Stimulated activated CD4-positive, alpha-beta T cell treated with anti-CD3 and anti-CD28 coated beads, Interleukin-4, amount 100 ng/mL, for 24 hours (primary cell): ENCODE results near the gene USP40.

Experiments used
- DNase-seq: peaks from one replicate; pipeline ENCODE4 v3.0.0-alpha.2; 2020

Gene USP40

GRCh38 chr2:233492751-233493150, 73.8 kb downstream of the USP40 start:
- no peak for DNase-seq

GRCh38 chr2:233492078-233492477, 74.5 kb downstream of the USP40 start:
- DNase-seq: no peak

- DNase-seq: no peak
Observed at GRCh38 chr2:233491326-233491725, 75.3 kb downstream of the USP40 start.

DNA sequence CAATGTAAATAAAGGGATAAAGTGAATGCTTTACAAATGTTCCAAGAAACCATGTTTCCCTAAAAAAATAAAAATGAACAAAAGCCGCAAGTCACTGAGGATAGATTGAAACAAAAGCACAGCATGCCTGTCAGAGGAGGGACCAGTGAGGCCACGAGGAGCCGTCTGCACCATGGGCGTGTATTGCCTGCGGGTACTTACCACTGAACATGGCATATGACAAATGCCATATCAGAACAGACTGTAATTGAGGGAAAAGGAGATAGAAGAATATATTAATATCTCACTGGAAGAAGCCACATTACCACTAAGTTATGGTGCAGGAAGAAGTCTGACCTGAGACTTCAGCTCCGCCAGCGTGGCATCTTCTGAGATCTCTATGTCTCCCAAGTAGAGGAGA, 75.8 kb downstream of the USP40 start:
- no peak for DNase-seq

DNA sequence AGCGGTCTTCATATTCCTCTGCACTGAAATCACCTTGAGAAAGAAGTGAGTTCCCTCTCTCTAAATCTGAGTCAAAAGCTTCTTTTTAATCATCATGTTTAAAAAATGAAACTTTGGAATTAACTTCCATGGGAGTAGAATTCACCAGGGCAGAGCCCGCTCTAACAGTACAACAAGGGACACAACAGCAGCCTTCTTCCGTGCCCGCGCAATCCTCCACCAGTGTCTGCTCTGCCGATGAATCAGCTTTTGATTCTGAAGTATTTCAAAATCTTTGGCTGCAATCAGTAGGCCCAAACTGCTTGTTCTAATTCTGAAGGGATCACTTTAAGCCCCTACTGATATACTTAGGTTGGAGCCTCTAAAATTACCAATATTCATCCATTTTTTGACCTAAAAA, 76.9 kb downstream of the USP40 start:
- no peak for DNase-seq

- no peak for DNase-seq
Observed at GRCh38 chr2:233489143-233489542, 77.4 kb downstream of the USP40 start.

GRCh38 chr2:233487748-233488345, 78.7 kb downstream of the USP40 start:
- no peak for DNase-seq

DNA sequence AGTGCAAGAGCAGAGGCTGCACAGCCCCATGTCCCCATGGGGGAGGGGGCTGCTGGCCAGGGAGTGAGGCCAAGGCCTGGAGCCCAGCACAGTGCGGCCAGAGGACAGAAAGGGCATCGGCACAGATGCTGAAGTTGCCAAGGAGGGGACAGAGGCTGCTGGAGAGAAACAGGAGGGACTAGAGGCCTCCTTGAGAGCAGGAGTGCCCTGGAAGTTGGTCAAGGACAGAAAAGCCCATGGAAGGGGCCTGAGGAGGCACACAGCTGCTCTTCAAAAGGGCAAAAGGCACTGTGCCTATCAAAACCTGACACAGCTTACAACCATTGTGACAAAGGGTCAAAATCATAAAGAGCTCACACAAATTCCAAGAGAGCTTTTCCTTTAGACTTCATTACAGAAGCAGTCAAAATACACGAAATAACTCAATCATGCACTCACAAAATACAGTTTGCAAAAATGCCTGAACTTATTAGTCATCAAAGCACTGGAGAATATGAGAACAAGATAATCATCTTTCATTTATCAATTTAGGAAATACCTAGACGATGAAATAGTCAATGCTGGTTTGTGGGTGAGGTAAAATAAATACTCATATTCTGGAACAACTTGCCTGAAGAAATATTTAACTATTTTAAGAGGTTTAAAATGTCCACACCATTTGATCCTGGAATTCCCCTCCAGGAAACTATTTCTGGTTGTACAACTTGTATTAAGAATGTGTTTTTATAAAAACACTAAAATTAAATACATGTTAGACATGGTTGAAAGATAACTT, 79.6 kb downstream of the USP40 start:
- DNase-seq: no peak

DNA sequence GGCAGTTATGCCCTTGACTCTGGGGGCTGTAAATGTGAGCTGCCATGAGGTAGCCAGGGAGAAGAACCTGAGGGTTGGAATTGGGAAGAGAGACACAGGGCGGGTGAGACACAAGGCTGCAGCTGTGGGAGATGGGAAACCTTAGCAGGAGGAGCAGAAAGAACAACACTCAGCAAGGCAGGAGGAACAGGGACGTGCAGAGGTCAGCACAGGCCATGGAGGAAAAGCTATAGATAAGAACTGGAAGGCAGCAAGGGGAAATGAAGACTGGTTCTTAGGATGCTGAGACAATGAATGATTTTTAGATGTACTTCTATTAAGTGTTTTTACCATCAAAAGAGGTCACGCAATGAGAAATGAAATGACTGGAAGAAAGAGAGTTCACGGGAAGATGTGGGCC, 80.2 kb downstream of the USP40 start:
- no peak for DNase-seq

- DNase-seq: no peak
Observed at GRCh38 chr2:233485726-233486125, 80.9 kb downstream of the USP40 start.

DNA sequence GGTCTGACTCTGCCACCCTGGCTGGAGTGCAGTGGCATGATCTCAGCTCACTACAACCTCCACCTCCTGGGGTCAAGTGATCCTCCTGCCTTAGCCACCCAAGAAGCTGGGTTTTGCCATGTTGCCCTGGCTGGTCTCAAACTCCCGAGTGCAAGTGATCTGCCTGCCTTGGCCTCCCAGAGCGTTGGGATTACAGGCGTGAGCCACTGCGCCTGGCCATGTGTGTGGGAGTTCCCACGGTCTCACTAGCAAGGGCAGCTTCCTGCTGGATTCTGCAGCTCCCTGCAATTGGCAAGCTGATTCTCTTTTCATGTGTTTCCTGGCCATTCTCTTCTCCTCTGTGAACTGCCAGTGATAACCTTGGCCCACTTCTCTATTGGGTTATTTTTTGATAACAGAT, 84.0 kb downstream of the USP40 start:
- no peak for DNase-seq

DNA sequence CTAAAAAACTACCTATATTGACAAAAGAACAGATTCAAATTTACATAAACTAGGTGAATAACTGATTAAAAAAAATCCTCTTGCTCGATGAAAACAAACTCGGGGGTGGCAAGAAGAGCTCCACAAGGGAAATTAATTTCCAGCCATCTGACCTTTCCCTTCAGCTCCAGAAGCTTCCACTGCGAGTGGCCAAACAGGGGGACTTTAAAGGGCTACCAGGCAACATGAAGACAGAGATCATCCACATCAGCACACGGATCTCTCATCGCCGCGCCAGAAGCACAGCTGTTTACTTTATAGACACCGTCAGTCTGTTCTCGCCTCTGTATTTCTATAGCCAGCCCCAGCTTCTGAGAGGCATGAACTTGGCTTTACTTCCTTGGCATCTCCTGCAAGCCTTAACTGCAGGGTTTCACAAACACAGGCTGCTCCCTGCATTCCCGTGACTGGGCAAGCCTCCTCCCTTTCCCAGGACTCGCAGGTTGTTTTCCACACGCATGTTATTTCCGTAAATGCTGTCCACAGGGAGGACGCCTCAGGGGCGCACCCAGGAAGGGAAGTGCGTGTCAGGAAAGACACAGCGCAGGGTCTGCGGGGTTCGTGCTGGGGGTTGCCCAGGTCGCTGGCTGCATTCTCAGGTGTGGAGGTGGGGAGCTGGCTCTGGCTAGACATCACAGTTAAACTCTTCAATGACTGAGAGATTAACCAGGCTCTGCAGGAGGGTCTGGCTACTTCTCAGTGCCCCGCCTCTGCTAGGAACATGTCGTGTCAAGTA, 85.0 kb downstream of the USP40 start:
- no peak for DNase-seq

GRCh38 chr2:233480490-233481202, 85.9 kb downstream of the USP40 start:
- no peak for DNase-seq

GRCh38 chr2:233479616-233480489, 86.7 kb downstream of the USP40 start:
- DNase-seq: no peak

DNA sequence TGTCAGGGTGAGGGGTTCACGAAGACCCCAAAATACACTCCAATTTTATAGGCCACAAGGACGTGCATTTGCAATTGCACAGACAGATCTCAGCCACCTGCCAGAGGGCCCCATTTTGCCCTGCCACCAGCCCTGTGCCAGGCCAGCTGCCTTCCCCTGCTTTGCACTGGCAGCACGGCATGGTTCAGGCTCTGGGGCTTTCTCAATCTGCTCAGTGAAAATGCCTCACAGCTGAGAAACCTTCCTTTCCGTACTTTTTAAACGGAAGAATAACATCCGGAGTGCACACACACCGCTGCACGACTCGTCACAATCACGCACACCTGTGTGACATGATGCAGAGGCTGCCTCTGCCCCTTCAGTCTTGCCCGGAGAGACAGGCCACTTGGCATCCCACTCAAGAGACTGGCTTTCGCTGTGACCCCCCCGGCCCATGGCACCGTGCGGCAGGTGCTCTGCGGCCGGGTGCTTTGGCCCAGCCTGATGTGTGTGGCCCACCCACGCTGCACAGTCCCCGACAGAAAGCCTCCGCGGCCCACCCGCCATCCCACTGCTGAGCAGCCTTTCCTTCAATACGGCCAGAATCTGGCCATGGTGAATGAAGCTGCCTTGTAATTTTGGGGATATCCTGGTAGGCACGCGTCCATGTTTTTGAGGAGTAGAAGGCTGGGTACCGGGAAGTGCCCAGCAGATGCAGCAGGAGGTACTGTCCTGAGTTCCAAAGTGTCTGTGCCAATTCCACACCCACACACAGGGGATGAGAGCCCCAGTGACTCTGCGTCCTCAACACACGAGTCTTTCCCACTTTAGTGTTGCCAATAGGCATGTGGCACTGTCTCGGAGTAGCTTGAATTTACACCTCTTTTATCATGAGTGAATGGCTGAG, 88.8 kb downstream of the USP40 start:
- DNase-seq: no peak

DNA sequence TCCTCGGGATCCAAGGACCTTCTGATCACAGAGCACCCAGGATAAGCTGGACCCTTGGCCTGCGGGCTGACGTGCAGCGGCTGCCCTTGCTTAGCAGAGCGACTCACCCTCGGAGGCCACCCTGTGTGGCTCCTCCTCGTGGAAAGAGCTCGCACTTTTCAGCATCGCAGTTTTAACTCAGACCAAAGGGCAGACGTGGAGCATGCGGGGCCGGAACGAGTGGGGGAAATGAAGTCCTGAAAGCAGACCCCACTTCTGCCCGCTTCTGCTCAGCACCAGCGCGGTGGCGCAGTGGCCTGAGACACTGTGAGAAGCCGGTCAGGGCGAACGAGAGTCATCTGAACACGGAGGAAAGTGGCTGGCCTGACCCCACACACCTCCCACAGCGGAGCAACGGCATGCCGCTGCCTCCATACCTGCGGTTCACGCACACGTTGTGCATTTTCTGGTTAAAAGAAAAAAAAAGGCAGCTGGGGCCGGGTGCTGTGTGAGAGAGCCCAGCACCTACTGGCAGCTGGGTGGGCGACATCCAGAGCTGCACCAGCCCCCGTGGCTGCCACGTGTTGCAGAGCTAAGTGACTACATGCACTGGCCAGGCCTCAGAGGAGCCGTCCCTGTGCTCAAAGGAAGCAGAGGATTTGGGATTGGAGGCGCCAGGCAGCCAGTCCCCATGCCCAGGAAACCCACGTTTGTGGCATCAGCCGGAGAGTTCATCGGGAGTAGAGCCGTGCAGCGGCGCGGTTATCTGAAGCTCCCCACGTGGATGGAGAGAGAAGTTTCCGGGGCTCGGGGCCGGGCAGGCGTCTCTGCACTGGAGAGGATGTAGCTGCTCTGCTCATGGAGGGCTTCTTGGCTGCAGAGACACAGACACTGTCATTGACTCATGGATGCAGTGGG, 89.7 kb downstream of the USP40 start:
- DNase-seq: no peak

GRCh38 chr2:233476063-233476410, 90.5 kb downstream of the USP40 start:
- DNase-seq: no peak

- no peak for DNase-seq
Observed at GRCh38 chr2:233474308-233475160, 92.0 kb downstream of the USP40 start.

GRCh38 chr2:233473878-233474277, 92.7 kb downstream of the USP40 start:
- no peak for DNase-seq
